NCI-H446 (cell line): Measurements from ENCODE around the gene MAP3K8.

ENCODE experiments used
- DNase-seq, 2 experiments: peaks; one replicate each; lab custom pipeline; 2025; lab: John Stamatoyannopoulos, UW

MAP3K8 gene

DNA sequence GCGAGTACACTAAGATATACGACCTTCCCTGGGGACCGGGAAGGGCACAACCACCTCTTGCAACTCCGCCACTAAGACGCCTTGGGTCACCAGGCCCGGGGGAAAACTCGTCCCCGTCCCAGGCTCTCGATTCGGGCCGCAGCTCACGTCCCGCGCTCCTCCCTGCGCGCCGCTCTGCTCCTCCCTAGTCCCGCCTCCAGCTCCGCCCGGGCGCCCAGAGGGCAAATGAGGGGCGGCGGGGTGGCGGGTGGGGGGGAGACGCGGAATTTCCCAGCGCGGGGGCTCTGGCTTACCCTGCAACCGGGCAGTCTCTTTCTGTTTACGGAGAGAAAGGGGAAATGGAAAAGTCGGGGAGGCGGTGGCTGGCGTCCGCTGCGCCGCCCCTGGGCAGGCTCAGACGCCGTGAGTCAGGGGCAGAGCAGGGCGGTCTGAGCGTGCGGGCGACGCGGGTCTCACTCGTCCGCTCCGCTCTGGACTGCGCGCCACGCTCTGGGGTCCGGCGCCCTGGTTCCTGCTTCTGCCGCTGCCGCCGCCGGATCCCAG lies at the start of gene MAP3K8:
Gene MAP3K8 (plus strand): TSS at position 455 of the 543 bp plus-strand sequence. CDS start 4,755 bp downstream, outside the sequence.
- peak in 1 of 2 experiments; percentile 48 for DNase-seq

DNA sequence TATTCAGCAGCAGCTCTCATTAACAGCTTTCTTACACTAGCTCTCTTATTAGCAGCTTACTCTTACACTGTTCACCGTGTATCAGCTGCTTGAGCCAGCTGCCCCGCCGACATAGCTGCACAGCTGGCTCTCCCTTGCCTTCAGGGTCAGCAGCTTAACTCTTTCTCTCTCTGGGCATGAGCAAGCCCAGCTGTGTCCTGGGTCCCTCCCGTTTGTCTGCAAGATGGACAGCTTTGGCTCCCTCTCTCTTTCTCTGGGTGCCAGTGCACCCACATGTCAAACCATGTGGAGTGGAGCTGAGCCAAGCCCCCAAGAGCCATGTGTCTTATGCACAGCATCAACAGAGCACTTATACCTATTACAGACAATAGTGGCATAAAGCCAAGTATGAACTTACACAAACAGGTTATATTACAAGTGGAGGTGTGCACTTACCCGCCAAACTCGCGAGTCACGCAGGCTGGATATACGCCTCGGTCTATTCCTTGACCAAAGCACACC lies 49.2 kb upstream of the MAP3K8 start:
- DNase-seq = no peak

DNA sequence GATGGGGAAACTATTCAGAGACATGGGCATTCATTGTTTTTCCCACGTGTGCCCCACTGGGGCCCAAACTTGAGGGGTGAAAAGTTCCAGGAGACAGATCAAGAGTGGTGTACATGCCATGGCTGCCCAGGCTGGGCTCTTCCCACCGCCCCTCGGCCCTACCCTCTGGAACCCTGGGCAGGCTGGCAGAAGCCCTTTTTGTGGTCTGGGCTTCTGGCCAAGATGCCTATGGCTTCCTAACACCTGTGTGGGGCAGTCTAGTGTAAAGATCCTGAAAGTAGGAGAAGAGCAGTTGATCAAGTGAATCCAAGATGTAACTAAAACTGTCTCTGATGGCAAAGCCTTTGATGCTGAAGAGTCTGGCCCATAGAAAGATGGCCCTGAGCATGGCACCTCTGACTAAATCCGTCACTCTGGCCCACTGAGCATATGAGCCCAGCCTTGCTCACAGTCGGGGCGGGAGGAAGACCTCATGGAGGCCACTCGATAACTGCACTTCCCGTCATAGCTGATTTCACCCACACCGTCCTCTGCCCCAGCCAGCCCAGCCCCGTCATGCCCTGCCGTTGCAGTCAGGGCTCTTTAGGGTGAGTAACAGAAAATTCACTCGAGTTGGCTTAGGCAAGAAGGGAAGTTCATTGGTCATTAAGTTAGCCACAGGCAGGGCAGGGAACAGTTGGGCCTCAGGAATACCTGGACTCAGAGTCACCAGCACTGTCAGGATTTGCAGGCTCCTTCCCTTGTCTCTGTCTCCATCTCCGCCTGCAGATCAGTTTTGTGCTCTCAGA lies 47.0 kb upstream of the MAP3K8 start:
- DNase-seq = no peak

DNA sequence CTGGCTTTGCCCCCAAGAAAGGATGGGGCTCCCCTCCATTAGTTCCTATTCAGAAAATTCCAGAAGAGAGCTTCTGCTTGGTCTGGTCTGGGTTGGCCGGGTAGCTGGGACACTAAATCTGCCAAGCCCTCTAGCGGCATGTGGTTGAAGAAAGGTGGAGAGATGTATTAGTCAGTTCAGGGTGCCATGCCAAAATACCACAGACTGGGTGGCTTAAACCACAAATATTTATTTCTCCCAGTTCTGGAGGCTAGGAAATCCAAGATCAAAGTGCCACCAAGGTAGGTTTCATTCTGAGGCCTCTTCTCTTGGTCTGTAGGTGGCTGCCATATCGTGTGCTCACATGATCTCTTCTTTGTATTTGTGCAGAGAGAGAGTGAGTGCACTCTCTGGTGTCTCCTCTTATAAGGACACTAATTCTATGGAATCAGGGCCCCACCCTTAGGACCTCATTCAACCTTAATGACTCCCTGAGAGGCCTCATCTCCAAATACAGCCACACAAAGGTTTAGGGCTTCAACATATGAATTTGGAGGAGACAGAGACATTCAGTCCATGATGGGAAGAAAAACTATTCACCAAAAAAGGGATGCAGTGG lies 46.2 kb upstream of the MAP3K8 start:
- DNase-seq = no peak

DNA sequence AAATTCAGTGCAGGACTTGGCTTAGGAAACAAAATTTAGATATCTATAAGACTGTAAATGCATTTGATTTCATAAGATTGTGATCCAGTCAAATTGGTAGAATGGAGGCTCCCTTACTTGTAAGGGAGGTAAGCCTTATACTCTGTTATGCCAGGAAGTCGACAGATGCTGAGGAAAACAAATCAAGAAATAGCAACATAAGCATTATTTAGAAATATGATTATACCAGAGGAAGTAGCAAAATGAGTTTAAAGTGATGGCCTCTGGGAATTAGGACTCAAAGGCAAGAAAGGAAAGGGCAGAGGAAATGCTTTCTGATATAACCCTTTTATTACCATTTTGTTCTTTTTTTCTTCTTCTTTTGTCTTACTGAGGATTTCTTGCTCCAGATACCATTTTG lies 44.4 kb upstream of the MAP3K8 start:
- no peak for DNase-seq

DNA sequence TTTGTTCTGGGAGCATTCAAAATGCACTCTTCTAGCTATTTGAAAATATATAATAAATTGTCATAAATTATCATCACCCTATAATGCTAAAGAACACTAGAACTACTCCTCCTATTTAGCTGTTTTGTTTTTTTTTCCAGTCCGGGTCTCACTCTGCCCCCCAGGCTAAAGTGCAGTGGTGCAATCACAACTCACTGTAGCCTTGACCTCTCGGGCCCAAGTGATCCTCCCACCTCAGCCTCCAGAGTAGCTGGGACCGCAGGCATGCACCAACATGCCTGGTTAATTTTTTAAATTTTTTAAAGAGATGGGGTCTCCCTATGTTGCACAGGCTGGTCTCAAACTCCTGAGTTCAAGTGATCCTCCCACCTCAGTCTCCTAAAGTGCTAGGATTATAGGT lies 43.8 kb upstream of the MAP3K8 start:
- no peak for DNase-seq

DNA sequence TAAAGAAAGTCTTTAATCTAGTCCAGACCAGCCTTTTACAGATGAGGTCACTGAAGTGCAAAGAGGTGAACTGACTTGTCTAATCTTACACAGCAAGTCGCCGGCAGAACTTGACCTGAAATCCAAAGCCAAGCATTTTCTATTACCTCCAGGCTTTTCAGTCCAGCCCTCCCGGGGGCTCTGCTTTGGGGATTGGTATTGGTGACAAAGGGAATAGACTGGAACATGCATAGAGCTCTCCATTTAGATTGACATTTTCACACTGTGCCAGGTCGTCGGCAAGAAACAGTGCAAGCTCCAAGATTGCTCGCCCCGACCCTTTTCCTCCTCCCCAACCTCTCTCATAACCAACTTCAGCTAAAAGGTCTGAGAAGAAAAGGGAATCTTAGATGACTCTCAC lies 42.7 kb upstream of the MAP3K8 start:
- DNase-seq = no peak

DNA sequence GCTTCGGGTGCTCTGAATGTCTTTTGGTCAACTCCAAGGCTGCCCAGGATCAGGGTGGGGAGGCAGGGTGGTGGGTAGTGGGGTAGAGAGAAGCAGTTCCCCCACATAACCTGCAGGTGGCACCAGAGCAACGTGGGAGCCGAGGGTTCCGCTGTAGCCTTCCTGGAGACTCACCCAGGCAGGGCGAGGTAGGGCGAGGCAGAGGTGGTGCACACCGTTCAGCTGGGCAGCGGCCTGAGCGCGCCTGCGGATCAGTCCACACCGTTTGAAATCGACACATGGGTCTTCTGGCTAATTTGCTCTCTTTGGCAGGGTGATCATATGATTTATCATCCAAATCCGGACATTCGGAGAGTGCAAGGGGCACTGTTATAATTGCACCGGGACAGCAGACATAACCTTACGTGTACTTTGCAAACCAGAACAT lies 41.4 kb upstream of the MAP3K8 start:
- peak in 1 of 2 experiments; percentile 49 for DNase-seq

DNA sequence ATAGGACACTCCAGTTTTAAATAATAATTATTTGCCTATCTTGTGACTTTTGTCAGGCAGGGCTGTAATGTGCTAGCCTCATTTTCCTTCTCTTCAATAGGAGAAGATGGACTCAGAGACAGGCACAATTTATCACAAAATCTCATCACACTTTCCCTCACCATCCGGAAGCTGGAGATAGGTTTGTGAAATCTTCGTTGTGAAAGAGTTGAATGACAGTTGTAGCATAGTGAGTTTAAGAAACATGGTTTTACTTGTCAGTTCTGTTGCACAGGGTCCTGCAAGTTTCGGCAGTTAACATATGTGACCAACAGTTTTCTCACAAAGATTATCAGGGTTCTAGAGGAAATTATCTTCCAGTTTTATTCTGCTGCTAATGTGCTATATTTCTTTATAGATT lies 37.7 kb upstream of the MAP3K8 start:
- no peak for DNase-seq

DNA sequence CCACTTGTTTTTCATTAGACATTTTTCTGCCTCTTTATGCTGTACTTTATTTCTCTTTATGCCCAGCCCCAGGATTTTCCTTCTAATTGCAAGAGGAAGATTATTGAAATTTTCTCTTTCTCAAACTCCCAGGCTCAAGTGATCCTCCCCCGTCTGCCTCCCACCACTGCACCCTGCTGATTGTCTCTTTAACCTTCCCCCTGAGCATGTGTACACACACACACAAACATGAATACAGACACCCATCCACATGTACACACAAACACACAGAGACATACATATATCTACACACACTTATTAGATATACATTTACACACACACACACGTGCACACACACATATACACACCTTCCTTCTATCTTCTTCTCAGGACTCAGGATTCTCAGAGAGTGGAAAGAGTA lies 37.3 kb upstream of the MAP3K8 start:
- no peak for DNase-seq

DNA sequence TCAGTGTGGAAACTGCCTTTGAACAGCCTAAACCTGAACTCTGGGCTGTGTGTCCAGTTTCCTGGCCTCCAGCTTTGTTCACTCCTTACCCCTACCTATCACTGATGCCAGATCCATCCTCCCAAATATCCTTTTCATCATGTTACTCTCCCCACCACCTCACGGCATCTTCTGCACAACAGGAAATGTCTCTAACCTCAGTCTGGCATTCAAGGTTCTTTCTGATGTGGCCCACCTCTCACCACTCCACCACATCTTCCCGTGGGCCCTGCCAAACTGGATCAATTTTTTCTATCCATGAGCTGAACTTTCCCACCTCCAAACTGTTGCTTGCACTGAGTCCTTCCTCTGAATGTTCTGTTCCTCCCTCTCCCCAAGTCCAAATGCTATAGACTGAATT lies 35.8 kb upstream of the MAP3K8 start:
- no peak for DNase-seq

DNA sequence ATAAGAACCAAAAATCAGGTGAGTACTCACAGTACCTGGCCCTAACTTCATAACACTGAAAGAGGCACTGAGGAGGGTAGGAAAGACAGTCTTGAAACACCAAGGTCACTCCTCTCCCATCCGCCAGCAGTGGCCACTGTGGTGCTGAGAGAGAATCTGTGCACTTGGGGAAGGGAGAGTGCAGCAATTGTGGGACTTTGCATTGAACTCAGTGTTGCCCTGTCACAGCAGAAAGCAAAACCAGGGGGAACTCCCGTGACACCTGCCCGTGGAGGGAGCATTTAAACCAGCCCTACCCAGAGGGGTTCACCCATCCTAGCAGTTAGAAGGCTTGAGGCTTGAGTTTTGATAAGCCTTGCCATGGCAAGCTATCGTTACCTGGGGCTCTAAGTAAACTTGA lies 35.2 kb upstream of the MAP3K8 start:
- no peak for DNase-seq

DNA sequence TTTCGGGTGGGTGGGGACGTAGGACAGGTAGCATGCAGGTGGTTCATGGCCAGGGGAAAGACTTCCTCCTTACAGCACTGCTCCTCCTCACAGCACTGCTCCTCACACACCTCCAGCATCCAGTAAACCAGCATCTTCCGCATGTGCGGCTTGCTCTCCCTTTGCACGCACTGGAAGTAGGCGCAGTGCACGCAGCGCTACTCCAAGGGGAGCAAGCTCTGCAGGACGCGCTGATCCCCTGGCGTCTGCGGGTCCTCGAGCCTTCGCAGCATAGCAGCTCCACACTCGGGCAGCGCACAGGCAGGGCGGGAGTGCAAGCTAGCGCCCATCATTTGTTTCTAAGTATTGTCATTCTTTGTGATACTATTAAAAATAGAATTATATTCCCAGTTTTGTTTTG lies 30.5 kb upstream of the MAP3K8 start:
- no peak for DNase-seq

DNA sequence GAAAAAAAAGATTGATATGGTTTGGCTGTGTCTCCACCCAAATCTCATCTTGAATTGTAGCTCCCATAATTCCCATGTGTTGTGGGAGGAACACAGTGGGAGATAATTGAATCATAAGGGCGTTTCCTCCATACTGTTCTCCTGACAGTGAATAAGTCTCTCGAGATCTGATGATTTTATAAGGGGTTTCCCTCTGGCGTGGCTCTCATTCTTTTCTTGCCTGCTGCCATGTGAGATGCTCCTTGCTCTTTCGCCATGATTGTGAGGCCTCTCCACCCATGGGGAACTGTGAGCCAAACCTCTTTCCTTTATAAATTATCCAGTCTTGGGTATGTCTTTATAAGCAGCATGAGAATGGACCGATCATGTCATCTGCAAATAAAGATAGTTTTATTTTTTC lies 29.4 kb upstream of the MAP3K8 start:
- no peak for DNase-seq

DNA sequence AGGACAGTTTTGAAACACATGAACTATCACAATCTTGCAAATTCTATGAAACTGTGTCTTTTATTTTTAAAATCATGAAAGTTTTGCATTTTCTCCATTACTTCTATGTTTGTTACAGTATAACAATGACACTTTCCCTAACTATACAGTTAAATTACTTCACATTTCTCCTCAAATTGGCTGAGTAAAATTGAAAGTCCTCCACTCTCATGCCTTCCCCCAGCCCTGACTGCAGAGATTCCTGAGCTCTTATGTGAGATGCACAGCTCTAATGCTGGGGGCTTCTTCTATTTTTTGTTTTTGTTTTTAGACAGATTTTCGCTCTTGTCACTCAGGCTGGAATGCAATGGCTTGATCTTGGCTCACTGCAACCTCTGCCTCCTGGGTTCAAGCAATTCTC lies 22.7 kb upstream of the MAP3K8 start:
- DNase-seq = no peak

DNA sequence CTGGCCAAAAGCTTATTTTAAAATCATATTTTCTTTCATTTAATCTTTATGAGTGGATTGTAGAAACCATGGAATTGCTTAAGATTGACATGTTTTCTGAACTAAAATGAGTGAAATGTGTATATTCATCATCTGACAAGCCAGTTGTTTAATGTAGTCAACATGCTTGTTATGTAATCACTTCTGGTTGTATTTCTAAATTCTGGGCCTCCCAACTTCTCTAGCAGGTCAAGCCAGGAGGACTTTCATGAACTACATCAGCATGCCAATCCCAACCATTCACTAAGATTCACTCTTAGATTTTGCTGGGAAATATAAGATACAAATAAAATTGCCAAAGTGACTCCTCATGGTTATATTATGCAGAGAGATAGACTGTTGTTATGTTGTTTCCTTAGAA lies 21.1 kb upstream of the MAP3K8 start:
- DNase-seq = no peak

DNA sequence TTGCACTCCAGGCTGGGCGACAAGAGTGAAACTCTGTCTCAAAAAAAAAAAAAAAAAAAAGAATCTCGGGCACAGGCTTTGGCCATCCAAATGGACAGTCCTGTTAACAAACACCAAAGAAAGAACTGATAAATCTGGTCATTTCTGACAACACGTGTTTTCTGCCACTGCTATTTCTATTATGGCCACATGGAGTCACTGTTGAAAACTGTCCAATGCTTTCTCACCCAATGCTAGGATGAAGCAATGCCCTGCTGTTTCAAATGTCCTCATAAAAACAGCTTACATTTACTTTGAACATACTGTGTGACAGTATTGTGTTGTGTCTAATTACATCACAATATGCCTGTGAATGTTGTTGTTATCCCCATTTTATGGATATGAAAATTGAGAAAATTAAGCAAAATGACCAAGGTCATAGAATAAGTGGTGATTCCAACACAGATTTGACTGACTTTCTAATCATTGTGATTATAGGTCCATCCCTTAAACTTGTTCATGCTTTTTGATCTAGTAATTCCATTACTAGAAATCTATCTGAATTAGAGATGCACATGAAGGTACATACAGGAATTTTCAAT lies 19.9 kb upstream of the MAP3K8 start:
- peak in 1 of 2 experiments; percentile 41 for DNase-seq

DNA sequence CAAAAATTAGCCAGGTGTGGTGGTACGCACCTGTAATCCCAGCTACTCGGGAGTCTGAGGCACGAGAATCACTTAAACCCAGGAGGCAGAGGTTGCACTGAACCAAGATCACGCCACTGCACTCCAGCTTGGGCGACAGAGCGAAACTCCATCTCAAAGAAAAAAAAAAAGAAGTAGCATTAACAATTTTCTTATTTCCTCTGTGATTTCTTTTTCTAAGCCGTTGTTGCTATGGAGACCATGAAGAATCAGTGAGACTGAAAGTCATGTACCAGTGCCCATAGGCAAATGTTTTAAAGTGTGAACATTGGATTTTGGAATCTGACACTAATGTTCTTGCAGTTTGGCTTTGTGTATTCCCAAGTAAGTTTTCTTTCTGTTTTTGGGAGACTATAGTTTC lies 18.4 kb upstream of the MAP3K8 start:
- DNase-seq = no peak

DNA sequence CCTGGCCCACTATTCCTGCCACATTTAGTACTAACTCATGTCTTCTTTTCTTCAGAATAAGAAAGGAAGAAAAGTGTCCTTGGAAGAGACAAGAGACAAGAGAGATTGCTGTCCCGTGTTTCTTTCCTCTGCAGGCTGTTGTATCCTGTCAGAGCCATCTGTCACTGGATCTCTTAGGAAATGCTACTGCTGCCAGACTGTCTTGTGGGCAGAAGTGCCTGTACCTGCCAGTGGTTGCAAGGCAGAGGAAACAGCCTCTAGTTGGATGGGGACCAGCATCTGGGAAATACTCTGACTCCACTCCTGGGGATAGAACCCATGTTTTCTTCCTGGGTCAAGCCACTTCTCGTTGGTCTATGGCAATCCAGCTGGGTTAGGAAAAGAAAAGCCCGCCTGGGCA lies 16.7 kb upstream of the MAP3K8 start:
- no peak for DNase-seq

DNA sequence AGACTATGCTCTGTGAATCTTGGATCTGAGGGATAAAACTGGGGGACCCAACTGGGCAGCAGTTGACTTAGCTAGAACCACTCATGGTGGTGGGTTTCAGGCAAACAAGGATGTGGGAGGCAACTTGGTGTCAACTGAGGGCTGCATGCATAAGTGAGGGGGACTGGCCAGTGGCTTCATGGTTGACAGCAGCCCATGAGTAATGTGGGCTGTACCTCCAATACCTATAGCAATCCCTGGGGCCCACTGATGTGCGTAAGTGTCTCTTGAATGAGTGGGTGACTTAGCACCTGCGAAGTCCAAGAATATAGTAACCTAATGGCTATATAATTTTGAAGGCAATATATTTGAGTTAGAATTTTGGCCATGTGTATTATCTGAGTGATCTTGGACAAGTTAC lies 13.7 kb upstream of the MAP3K8 start:
- no peak for DNase-seq

DNA sequence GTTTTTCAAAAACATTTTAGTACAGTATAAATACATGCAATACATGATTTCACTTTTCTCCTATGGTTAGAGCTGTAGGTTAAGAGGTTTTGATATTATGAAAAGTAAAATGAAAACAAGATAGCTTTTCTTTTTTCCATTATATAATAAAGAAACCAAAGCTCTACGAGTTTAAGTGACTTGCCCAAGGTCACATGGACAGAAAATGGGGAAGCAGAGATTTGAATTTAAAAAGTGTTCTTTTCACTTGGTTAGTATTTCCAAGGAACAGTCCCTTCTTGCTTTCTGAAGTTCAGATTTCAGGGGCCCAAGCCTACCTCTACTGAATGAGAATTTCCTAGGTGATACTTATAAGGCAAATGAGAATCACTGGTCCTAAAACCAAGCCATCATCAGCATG lies 13.2 kb upstream of the MAP3K8 start:
- DNase-seq = no peak

DNA sequence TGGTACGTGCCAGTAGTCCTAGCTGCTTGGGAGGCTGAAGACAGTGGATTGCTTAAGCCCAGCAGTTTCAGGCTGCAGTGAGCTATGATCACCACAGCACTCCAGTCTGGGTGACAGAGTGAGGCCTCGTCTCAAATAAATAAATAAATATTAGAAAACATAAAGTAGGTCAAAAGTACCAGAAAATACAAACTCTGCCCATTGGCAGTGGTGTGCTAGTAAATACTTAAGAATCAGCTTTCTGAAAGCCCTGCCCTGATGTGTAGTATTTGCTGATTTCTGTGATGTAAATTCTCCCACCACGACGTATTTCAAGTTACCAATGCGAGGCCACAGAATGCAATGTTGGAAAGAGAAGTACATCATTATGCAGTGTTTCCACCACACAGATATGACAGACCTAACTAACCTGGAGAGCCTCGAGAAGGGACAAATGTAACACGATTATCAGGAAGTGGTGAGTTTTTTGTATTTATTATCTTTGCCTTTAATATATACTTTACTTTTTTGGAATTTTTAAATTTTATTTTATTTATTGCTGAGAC lies 11.8 kb upstream of the MAP3K8 start:
- DNase-seq = no peak
